AG04450 (cell line): ENCODE data around the gene SYDE2. TPM values are rescaled to one million over a fixed set of nuclear protein-coding genes. Genes with fewer than 3 reads are reported as not detected.

Experiments used
- CTCF ChIA-PET: fragments of 300-600, 350-600 bp; formaldehyde crosslinking; extraction: SDS; loops from one replicate; lab custom pipeline; 2022; ENCODE audit warnings: antibody characterized with exemption, inconsistent platforms; lab: Charles Lee
- POLR2A ChIA-PET: fragments of 350-600 bp; formaldehyde crosslinking; extraction: SDS; loops from one replicate; lab custom pipeline; 2021; ENCODE audit warnings: antibody characterized with exemption, inconsistent platforms; lab: Yijun Ruan, JAX
- DNase-seq: peaks from one replicate; pipeline ENCODE4 v3.0.0-alpha.2; 2011; ENCODE audit warnings: low read depth, low spot score
- H3K27ac ChIP-seq: one replicate; pipeline ENCODE4 v1.5.1; 2012; ENCODE audit warnings: low read depth, low read length, control low read depth
- H3K27me3 ChIP-seq: one replicate; pipeline ENCODE4 v1.6.0; 2012; ENCODE audit warnings: low read length; ENCODE audit not compliant: control insufficient read depth, insufficient read depth
- H3K4me3 ChIP-seq: 2 replicates; pipeline ENCODE4 v1.5.1; 2011; ENCODE audit warnings: mild to moderate bottlenecking, low read depth, low read length, control low read depth
- H3K9me3 ChIP-seq: 2 replicates; pipeline ENCODE4 v1.5.1; 2012; ENCODE audit warnings: low read length; ENCODE audit not compliant: control insufficient read depth, insufficient read depth
- polyA plus RNA-seq: library from polyadenylated mRNA; depleted of rRNA; stranded (reverse); fragments of >200 nt; gene quantifications from 2 replicates; pipeline ENCODE4 v1.2.3, GENCODE V29; 2011
- TF ChIP-seq, protein P1 (sequence below): IDR thresholded peaks from 2 replicates; pipeline ENCODE4 v1.5.1; 2011; ENCODE audit warnings: low read depth, low read length, control low read depth, inconsistent platforms

The SYDE2 gene
- polyA plus RNA-seq, 1 experiment: 5.7 TPM

DNA sequence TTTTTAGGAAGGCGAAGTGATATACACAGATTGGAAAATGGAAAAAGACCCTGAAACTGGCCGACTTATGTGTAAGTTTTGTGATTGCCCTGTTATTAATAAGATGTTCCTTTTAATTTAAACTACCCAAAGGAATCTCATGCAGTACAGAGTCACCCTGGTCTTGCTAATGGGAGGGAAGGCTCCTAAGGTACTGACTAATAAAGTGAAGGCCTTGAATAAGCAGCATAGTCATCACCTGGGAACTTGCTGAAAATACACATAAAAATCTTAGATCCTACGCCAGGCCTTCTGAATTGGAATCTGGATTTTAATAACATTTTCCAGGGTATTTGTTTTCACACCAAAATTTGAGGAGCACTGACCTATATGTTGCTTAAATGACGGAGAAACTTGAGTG lies 79.1 kb downstream of the SYDE2 start:
- CTCF ChIA-PET: no interaction called here
- no peak for DNase-seq
- Histone ChIP-seq H3K27ac (no peak overlapping the region), H3K27me3 (no peaks in the 10 kb centered on the region), H3K4me3 (no peak overlapping the region), H3K9me3 (no peaks in the 10 kb centered on the region)
- POLR2A ChIA-PET: no interaction called here
- TF ChIP-seq, protein P1, sequence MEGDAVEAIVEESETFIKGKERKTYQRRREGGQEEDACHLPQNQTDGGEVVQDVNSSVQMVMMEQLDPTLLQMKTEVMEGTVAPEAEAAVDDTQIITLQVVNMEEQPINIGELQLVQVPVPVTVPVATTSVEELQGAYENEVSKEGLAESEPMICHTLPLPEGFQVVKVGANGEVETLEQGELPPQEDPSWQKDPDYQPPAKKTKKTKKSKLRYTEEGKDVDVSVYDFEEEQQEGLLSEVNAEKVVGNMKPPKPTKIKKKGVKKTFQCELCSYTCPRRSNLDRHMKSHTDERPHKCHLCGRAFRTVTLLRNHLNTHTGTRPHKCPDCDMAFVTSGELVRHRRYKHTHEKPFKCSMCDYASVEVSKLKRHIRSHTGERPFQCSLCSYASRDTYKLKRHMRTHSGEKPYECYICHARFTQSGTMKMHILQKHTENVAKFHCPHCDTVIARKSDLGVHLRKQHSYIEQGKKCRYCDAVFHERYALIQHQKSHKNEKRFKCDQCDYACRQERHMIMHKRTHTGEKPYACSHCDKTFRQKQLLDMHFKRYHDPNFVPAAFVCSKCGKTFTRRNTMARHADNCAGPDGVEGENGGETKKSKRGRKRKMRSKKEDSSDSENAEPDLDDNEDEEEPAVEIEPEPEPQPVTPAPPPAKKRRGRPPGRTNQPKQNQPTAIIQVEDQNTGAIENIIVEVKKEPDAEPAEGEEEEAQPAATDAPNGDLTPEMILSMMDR: no peak

DNA sequence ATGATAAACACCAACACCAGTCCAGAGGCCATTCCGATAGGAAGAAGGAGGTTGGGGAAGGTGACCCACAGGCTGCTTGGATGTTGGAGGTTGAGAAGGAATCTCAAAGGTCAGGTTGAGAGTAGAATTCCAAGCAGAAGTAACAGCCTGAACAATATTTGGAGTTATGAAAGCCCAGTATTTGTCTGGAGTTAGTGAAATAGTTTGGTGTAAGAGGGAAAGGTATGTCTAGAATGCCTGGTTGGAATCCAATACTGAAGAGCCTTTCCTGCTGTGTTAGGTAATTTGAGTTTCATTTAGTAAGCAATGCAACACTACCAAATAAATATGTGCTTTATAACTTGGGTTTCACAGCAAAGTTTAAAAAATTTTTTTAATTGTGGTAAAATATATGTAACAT lies 82.1 kb downstream of the SYDE2 start:
- Histone ChIP-seq H3K9me3 (no peaks in the 10 kb centered on the region), H3K4me3 (no peak overlapping the region), H3K27ac (no peak overlapping the region), H3K27me3 (no peaks in the 10 kb centered on the region)
- POLR2A ChIA-PET: no interaction called here
- DNase-seq: no peak
- CTCF ChIA-PET: no interaction called here
- TF ChIP-seq, protein P1: no peak

DNA sequence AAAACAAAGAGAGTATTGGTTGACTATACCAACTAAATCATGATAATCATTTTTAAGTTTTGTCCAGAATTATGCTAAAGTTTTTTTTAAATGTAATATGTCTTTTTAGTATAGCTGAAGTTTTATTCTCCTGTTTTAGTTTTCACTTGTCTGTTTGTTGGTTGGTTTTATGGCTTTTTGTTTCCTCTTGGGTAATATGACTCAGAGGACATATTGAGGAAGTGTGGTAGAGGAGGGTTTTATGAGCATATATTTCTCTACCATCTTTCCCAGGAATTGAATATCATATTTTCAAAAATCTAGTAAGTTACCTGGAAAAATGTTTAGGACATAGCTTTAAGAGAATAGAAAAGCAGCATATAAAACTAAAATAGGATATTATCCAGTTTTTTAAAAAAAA lies 84.0 kb downstream of the SYDE2 start:
- ChIA-PET CTCF (interaction anchor here (0.7 to 1.7 kb wide), 5 partner anchors 9 to 172 kb away, joined by 3 to 7 read pairs (median 5); no protein-coding TSS in a partner anchor), POLR2A (no interaction called here)
- Histone ChIP-seq H3K27ac (no peak overlapping the region), H3K27me3 (no peaks in the 10 kb centered on the region), H3K9me3 (no peaks in the 10 kb centered on the region), H3K4me3 (no peak overlapping the region)
- DNase-seq: no peak
- TF ChIP-seq, protein P1: no peak

DNA sequence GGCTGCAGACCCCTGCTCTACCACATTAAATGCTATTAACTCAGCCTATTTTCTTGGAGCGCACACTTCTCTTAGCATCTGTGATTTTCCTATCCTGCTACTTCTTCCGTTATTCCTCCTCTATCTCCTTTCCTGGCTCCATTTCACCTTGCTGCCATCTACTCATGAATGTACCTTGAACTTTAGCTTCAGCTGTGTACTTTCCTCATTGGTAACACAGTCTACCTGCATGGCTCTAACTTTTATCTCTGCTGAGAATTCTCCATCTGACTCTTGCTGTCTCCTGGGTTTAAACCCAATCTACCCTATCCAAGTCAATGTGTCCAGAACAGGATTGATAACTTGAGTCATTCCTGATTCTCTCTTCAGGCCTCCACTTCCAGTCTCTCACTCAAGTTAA lies 84.9 kb downstream of the SYDE2 start:
- ChIA-PET POLR2A (no interaction called here), CTCF (interaction anchor here (1.2 to 1.7 kb wide), 2 partner anchors 139 to 171 kb away, joined by 3 to 7 read pairs; no protein-coding TSS in a partner anchor)
- no peak overlapping the region for H3K4me3 ChIP-seq
- H3K9me3 ChIP-seq: no peaks in the 10 kb centered on the region
- no peak for DNase-seq
- TF ChIP-seq, protein P1: no peak
- H3K27ac ChIP-seq: no peak overlapping the region
- H3K27me3 ChIP-seq: no peaks in the 10 kb centered on the region

DNA sequence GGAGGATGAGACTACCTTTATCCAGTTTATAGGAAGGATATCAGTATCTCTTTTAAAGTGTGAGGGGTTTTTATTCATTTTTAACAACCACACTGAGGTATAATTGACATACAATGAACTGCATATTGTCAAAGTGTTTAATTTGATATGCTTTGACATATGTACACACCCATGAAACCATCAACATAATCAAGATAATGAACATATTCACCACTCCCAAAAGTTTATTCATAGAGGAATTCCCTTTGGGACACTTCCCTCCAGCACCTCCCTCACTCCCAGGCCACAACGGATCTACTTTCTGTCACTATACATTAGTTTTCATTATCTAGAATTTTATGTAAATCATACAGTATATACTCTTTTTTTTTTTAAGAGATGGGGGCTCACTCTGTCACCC lies 89.1 kb downstream of the SYDE2 start:
- H3K27ac ChIP-seq: no peak overlapping the region
- H3K27me3 ChIP-seq: no peaks in the 10 kb centered on the region
- ChIA-PET CTCF (interaction anchor here (8.8 kb wide), 1 partner anchor 145 kb away, joined by 350 read pairs; the partner anchor contains the start of gene C1orf52), POLR2A (interaction anchor here (0.6 kb wide), 1 partner anchor 153 kb away, joined by 7 read pairs; no protein-coding TSS in a partner anchor)
- TF ChIP-seq, protein P1: no peak
- DNase-seq: no peak
- no peak overlapping the region for H3K4me3 ChIP-seq
- no peaks in the 10 kb centered on the region for H3K9me3 ChIP-seq
